ENCODE results near the gene CBX5.
"Not testable (repeated sequence)": the region's sequence is repeated elsewhere in the genome, so short reads cannot be mapped to it uniquely, and the experiment has no call there.

- not testable (repeated sequence) for TF ChIP-seq CTCF (IDR thresholded peaks at IDR 0.05; ENCODE audit: insufficient read depth, low read depth, low read length); EZH2 (IDR thresholded peaks at IDR 0.05; ENCODE audit: insufficient read depth, low read length)
These were observed 48.7 kb downstream of the CBX5 start for GRCh38 chr12:54231269-54231668.

Measured in astrocyte (in vitro differentiated cells and primary cell).